Skeletal muscle tissue (tissue), 4 donors: ENCODE measurements around the gene ZPBP. TPM values are rescaled to one million over a fixed set of nuclear protein-coding genes. Genes with fewer than 3 reads are reported as not detected.
"Not testable (repeated sequence)": the region's sequence is repeated elsewhere in the genome, so short reads cannot be mapped to it uniquely, and the experiment has no call there.

ENCODE experiments used
- H3K27ac ChIP-seq: one replicate; pipeline ENCODE4 v1.7.0; 2013; ENCODE audit warnings: mild to moderate bottlenecking, low read depth, low read length, inconsistent platforms
- H3K27me3 ChIP-seq, 3 donors: one replicate each; pipeline ENCODE4 v1.7.0; 2013; ENCODE audit warnings: low read length in 3 of 3; ENCODE audit not compliant: control insufficient read depth in 3 of 3, insufficient read depth in 3 of 3
- H3K36me3 ChIP-seq, 3 donors: one replicate each; pipeline ENCODE4 v1.7.0; 2013; ENCODE audit warnings: low read length in 3 of 3; ENCODE audit not compliant: control insufficient read depth in 3 of 3, insufficient read depth in 3 of 3
- H3K4me1 ChIP-seq, 3 donors: one replicate each; pipeline ENCODE4 v1.7.0; 2013; ENCODE audit warnings: low read length in 3 of 3, mild to moderate bottlenecking in 3 of 3; ENCODE audit not compliant: control insufficient read depth in 3 of 3, insufficient read depth in 3 of 3
- H3K4me3 ChIP-seq, 3 donors: one replicate each; pipeline ENCODE4 v1.7.0; 2013; ENCODE audit warnings: low read length in 3 of 3
- H3K9ac ChIP-seq, 3 donors: one replicate each; pipeline ENCODE4 v1.7.0; 2013; ENCODE audit warnings: low read length in 3 of 3, mild to moderate bottlenecking in 3 of 3, moderate library complexity in 2 of 3, low read depth in 1 of 3
- H3K9me3 ChIP-seq, 3 donors: one replicate each; pipeline ENCODE4 v1.7.0; 2013; ENCODE audit warnings: low read length in 3 of 3; ENCODE audit not compliant: control insufficient read depth in 3 of 3
- total RNA-seq: library from RNA; depleted of rRNA; stranded (reverse); fragments of >200 nt; gene quantifications from one replicate; pipeline ENCODE4 v1.2.3, GENCODE V29; 2014
- donor health status: Osteomylitis.

ZPBP gene
- total RNA-seq, 1 donor from 2014 or later = not detected

- Histone ChIP-seq H3K4me3 (no peak overlapping the region), H3K36me3 (no peaks in the 10 kb centered on the region), H3K9me3 (no peaks in the 10 kb centered on the region), H3K27me3 (no peaks in the 10 kb centered on the region), H3K9ac (no peak overlapping the region), H3K4me1 (no peaks in the 10 kb centered on the region), H3K27ac (no peak overlapping the region)
Observed at GRCh38 chr7:50056131-50056530, 36.9 kb downstream of the ZPBP start.

- H3K27me3 ChIP-seq = no peaks in the 10 kb centered on the region
- no peaks in the 10 kb centered on the region for H3K9me3 ChIP-seq
- H3K4me1 ChIP-seq = no peaks in the 10 kb centered on the region
- no peak overlapping the region for H3K4me3 ChIP-seq
- no peak overlapping the region for H3K9ac ChIP-seq
- H3K36me3 ChIP-seq = no peaks in the 10 kb centered on the region
- no peak overlapping the region for H3K27ac ChIP-seq
Observed at GRCh38 chr7:50047716-50048115, 45.3 kb downstream of the ZPBP start.

- H3K36me3 ChIP-seq, H3K4me1 ChIP-seq, H3K27ac ChIP-seq, H3K4me3 ChIP-seq, H3K9ac ChIP-seq, H3K9me3 ChIP-seq, H3K27me3 ChIP-seq: not testable (repeated sequence)
Observed at GRCh38 chr7:50041165-50041564, 51.9 kb downstream of the ZPBP start.

- no peak overlapping the region for H3K27ac ChIP-seq
- peaks cover 0 to 2% (median 0%) of the 10 kb centered on the region in 3 donors for H3K9me3 ChIP-seq
- H3K4me3 ChIP-seq = no peak overlapping the region
- H3K36me3 ChIP-seq = no peaks in the 10 kb centered on the region
- no peak overlapping the region for H3K9ac ChIP-seq
- no peaks in the 10 kb centered on the region for H3K27me3 ChIP-seq
- no peaks in the 10 kb centered on the region for H3K4me1 ChIP-seq
Observed at GRCh38 chr7:50037086-50037485, 56.0 kb downstream of the ZPBP start.

GRCh38 chr7:50022991-50023390 is 70.1 kb downstream of the ZPBP start:
- Histone ChIP-seq H3K4me3 (no peak overlapping the region), H3K27me3 (no peaks in the 10 kb centered on the region), H3K27ac (no peak overlapping the region), H3K4me1 (no peaks in the 10 kb centered on the region), H3K9me3 (peaks cover 0 to 2% (median 0%) of the 10 kb centered on the region in 3 donors), H3K36me3 (no peaks in the 10 kb centered on the region), H3K9ac (no peak overlapping the region)

GRCh38 chr7:50022451-50022850 is 70.6 kb downstream of the ZPBP start:
- no peak overlapping the region for H3K9ac ChIP-seq
- no peak overlapping the region for H3K27ac ChIP-seq
- no peaks in the 10 kb centered on the region for H3K36me3 ChIP-seq
- H3K9me3 ChIP-seq = peaks cover 0 to 2% (median 0%) of the 10 kb centered on the region in 3 donors
- no peaks in the 10 kb centered on the region for H3K27me3 ChIP-seq
- no peaks in the 10 kb centered on the region for H3K4me1 ChIP-seq
- H3K4me3 ChIP-seq = no peak overlapping the region

GRCh38 chr7:49995681-49996080 is 97.4 kb downstream of the ZPBP start:
- Histone ChIP-seq H3K9me3 (no peaks in the 10 kb centered on the region), H3K36me3 (no peaks in the 10 kb centered on the region), H3K27ac (no peak overlapping the region), H3K4me3 (no peak overlapping the region), H3K4me1 (no peaks in the 10 kb centered on the region), H3K27me3 (no peaks in the 10 kb centered on the region), H3K9ac (no peak overlapping the region)

- Histone ChIP-seq H3K9ac (no peak overlapping the region), H3K27ac (no peak overlapping the region), H3K27me3 (no peaks in the 10 kb centered on the region), H3K4me3 (no peak overlapping the region), H3K4me1 (no peaks in the 10 kb centered on the region), H3K9me3 (peaks cover 0 to 2% (median 0%) of the 10 kb centered on the region in 3 donors), H3K36me3 (no peaks in the 10 kb centered on the region)
Observed at GRCh38 chr7:49986191-49986590, 106.9 kb downstream of the ZPBP start.

GRCh38 chr7:49980465-49980864 is 112.6 kb downstream of the ZPBP start:
- Histone ChIP-seq H3K27ac (no peak overlapping the region), H3K4me1 (no peaks in the 10 kb centered on the region), H3K9me3 (no peaks in the 10 kb centered on the region), H3K4me3 (no peak overlapping the region), H3K9ac (no peak overlapping the region), H3K27me3 (no peaks in the 10 kb centered on the region), H3K36me3 (no peaks in the 10 kb centered on the region)

GRCh38 chr7:49976238-49976637 is 116.8 kb downstream of the ZPBP start:
- no peaks in the 10 kb centered on the region for H3K36me3 ChIP-seq
- H3K9me3 ChIP-seq = no peaks in the 10 kb centered on the region
- no peaks in the 10 kb centered on the region for H3K27me3 ChIP-seq
- H3K27ac ChIP-seq = no peak overlapping the region
- no peaks in the 10 kb centered on the region for H3K4me1 ChIP-seq
- H3K4me3 ChIP-seq = no peak overlapping the region
- no peak overlapping the region for H3K9ac ChIP-seq

- H3K9me3 ChIP-seq = no peaks in the 10 kb centered on the region
- H3K36me3 ChIP-seq = no peaks in the 10 kb centered on the region
- no peak overlapping the region for H3K9ac ChIP-seq
- no peak overlapping the region for H3K4me3 ChIP-seq
- H3K27ac ChIP-seq = no peak overlapping the region
- no peaks in the 10 kb centered on the region for H3K4me1 ChIP-seq
- H3K27me3 ChIP-seq = no peaks in the 10 kb centered on the region
Observed at GRCh38 chr7:49974035-49974434, 119.0 kb downstream of the ZPBP start.
